ENCODE measurements around the gene PIGH.

Gene PIGH

DNA sequence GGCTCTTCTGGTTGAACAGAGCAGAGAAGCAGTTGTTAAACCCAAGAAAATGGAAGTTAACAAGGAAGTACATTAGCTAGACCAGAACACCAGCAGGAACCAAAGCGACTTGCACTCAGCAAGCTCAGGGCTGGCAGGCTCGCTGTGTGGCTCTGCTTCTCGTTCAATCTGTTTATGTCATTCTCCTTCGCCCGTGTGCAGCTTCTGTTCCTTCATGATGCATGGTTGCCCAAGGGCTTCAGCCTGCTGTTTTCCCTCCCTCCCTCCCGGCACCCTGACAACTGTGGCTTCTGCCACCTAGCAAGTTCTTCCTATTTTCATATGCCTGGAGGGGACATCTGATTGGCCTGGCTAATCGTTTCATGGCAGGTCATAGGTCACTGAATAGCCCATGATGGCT, 25.3 kb downstream of the PIGH start:
- DNase-seq (ENCODE audit: low read depth): no peak

DNA sequence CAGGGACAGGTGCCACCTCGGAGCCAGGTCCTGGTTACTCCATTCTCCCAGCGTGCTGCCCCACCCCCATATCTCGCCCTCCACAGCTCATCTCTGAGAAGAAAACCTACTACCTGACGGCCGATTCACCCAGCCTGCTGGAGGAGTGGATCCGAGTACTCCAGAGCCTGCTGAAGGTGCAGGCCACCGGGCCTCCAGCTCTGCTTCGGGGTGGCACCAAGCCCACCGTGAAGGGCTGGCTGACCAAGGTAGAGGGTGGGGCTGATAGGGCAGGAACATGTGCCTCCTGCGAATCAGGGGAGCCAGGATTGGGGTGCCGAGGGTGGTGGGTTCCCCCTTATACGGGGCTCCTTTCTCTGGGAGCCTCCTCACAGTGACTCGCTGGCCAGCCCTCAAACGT, 25.9 kb downstream of the PIGH start:
- DNase-seq (ENCODE audit: low read depth): no peak

DNA sequence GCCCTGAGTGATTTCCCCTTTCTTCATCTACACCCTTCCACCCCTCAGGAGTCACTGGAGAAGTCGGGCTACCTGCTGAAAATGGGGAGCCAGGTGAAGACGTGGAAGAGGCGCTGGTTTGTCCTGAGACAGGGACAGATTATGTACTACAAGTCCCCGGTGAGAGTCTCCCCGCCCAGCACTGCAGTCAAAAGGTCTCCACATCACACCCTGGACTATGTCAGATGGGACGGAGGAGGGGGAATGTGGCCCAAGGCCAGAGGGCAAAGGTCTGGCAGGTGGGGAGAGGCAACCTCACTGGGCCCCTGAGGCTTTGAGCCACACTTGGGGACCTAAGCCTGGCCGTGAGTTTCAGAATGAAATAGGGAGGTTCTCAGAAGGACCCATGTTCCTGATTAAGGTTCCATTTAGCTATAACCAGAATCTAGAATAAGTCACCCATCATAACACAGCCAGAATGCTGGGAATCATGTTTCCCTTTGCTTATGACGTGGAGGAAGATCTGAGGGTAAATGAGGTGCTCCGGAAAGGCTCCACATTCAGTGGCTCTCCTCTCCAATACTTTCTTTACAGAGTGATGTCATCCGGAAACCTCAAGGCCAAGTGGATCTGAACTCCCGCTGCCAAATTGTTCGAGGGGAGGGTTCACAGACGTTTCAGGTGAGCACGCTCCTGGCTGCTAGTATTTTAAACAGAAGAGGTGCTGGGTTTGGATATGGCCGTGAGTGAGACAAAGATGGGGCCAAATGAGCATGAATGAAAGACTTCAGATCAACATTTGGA, 26.6 kb downstream of the PIGH start:
- no peak for DNase-seq (ENCODE audit: low read depth)

GRCh38 chr14:67572608-67573007, 27.5 kb downstream of the PIGH start:
- no peak for DNase-seq (ENCODE audit: low read depth)

- DNase-seq (ENCODE audit: low read depth): no peak
These were observed 28.1 kb downstream of the PIGH start for GRCh38 chr14:67571991-67572323.

- DNase-seq (ENCODE audit: low read depth): peak; percentile 49
These were observed 28.6 kb downstream of the PIGH start for GRCh38 chr14:67571275-67571990.

DNA sequence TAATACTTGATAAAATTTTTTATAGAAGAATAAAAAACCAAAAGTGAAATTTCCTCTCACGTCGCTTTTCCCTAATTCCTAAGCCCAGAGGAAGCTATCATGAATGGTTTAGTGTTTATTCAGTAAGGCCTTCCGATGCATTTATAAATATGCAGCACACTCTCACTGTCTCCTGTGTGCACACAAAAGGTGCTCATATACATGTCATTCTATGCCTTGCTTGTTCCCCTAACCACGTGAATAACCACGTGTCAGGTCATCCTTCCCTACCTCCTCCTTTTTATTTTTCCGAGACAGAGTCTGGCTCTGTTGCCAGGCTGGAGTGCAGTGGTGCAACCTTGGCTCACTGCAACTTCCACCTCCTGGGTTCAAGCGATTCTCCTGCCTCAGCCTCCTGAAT, 29.6 kb downstream of the PIGH start:
- DNase-seq (ENCODE audit: low read depth): no peak

DNA sequence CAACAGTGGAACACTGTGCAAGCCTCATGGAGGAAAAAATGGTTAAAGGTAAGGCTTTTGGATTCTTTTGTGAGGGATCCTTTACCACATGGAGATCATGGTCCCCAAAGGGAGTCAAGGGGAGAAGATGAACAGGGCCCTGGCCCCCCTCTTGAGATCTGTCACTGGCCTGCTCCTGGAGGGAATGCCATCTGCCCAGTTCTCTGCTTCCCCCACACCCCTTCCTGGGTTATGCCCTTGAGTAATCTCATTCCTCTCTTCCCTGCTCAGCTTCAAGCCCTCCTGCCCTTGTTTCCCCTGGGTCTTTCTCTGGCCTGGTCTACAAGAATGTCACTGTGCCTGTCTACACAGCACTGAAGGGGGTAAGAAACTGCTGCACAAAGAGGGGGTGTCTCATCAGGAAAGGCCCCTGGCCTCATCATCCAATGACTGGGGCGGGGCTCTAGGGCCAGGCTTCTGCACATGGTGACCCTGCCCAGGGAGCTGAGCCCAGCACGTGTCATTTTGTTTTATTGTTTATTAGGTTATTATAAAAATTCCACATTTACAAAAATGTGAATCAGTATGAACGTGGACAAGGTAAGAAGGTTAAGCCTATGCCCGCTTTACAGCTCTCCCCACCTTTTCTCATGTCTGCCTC, 30.3 kb downstream of the PIGH start:
- no peak for DNase-seq (ENCODE audit: low read depth)

DNA sequence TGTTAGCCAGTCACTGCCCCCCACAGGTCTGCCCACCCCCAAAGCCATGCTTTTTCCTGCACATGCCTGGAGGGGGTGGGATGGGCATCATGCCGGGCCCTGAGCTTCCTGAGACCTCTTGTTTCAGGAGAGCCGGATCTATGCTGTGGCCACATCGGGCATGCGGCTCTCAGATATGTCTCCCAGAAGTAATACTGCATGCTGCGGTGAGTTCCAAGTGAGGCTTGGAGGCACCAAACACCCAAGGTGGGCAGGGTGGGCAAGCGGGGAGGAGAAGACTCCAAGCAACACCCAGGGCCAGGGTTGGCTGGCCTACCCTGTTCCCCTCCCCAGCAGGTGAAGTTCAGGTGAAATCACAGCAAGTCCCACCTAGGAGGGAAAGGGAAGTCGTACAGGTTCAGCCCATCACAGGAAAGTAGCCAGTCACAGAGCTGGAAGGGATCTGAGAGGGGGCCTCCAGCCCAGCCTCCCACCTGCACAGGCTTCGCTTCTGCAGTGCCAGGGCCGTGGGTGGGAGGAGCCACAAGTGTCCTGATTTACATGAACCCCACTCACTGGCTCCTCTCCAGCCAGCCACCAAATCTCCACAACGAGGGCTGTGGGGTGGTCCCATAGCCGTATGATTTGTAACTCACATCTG, 30.9 kb downstream of the PIGH start:
- no peak for DNase-seq (ENCODE audit: low read depth)

DNA sequence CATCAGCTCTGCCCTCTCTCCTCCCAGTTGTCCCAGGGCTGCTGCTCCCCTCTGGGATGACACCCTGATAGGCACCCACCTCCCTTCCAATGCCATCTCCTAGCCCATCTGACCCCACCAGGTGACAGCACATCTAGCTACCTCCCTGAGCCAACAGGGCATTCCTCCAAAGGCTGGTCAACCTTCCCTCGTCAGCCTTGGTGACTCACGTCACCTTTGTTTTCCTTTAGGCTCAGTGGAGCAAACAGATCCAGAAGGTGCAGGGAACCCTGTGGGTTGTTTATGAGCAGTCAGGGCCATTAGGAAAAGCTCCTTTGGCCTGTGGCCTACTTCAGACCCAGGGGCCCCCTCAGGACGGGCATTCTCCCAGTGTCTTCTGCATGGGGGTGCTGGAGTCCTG, 32.4 kb downstream of the PIGH start:
- no peak for DNase-seq (ENCODE audit: low read depth)

DNA sequence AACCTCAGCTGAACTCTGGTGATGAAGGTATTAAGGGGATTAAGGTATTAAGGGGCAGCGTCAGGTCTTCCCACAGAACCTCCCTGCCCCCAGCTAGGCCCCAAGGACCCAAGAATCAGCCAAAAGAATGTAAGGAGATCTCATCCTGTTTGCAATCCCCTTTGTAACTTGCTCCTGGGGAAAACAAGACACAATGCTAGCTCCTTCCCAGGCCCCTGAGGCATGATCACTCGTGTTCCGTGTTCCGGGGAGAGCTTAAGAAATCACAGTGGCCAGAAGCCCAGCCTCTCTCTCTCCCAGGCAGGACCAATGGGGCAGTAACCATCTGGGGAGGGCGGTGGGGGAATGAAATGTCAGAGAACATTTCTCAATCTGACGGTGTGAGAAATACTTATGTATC, 33.2 kb downstream of the PIGH start:
- DNase-seq (ENCODE audit: low read depth): no peak

GRCh38 chr14:67564236-67564635, 35.8 kb downstream of the PIGH start:
- no peak for DNase-seq (ENCODE audit: low read depth)

GRCh38 chr14:67562776-67563150, 37.3 kb downstream of the PIGH start:
- no peak for DNase-seq (ENCODE audit: low read depth)

DNA sequence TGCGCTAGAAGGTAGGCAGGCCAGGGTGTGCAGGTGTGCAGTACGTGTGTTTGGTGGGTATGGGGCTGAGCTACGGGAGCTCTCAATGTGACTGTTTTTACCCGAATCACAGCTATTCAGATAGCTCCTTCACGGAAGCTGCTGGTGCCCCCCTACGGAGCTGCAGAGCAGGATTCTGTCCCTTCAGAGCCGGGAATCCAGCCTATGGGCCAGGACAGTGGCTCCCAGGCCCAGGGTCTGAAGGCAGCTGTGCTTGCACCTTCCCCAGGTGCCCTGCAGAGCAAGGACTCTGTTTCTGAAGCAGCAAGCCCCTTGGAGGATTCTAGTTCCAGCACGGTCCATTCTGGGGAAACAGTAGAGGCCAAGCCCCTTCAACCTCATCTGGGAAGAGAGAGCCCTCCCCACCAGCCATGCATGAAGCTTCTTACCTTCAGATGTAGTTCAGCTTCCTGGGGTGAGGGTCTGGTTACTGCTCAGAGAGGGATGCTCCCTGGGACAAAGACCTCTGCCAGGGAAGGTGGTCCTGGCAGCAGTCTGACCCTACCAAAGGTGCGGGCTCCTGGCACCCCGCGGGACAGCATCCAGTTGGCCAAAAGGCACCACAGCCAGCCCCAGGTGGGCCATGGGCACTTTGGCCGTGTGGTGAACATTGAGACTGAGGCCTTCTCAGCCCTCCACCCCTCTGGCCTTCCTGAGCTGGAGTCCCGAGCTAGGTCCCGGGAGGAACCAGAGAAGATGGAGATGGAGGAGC, 37.9 kb downstream of the PIGH start:
- no peak for DNase-seq (ENCODE audit: low read depth)

GRCh38 chr14:67559639-67560038, 40.4 kb downstream of the PIGH start:
- no peak for DNase-seq (ENCODE audit: low read depth)

DNA sequence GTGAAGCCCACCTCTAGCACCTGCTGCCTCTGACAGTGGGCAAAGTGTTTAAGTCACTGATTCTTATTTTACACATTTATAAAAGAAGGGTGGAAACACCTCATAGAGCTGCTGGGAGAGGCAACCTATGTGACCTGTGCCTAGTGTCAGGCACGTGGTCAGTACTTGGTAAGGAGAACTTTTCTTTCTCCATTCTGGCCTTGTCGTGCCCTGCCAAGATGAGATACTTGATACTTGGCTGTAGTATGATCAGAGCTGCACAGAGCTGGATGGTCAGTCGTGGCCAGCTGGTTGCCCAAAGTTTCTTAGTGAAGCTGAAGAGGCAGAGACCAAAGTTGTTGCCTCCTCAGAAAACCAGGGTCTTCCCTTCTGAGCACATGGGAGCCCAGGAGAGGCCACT, 42.4 kb downstream of the PIGH start:
- no peak for DNase-seq (ENCODE audit: low read depth)

DNA sequence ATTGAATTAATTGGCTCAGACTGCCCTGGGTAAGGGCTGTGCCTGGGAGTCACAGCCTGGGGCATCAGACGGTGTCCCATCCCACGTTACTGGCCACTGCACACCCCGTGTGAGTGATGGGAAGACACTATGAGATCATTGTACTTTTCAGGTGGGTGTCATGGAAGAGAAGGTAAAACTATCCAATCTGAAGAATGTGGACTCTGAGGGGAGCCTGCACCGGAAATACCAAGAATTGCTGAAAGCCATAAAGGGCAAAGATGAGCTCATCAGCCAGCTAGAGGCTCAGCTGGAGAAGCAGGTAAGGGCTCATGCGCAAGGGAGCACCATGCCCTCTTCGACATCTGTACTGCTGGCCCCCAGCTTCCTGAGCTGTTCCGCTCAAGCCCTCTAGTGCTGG, 43.0 kb downstream of the PIGH start:
- no peak for DNase-seq (ENCODE audit: low read depth)

- no peak for DNase-seq (ENCODE audit: low read depth)
These were observed 43.4 kb downstream of the PIGH start for GRCh38 chr14:67556671-67557070.

DNA sequence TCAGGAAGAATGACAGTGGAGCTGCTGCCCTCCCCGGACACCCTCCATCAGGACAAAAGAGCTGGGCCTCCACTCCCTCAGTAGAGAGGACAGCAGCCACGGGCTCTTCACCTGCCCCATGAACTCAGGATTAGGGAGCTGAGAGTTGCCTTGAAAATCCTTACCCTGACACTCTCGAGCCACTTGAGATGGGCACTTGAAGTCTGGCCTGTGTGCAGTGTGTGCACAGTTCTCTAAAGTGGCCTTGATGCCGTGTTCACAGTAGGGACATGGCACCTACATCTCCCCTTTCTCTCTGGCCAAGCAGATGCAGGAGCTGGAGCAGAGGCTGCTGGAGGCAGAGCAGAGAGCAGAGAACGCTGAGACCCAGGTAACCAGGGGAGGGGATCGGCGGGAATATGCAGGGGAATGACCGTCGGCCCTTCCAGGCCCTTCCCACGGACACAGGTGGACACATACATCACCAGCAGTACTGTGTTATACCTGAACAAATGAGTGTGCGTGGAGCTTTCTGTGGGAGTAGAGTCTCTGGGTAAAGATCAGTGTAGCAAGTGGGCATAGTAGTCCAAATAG, 44.5 kb downstream of the PIGH start:
- DNase-seq (ENCODE audit: low read depth): no peak

- no peak for DNase-seq (ENCODE audit: low read depth)
These were observed 45.7 kb downstream of the PIGH start for GRCh38 chr14:67554341-67554740.

- DNase-seq (ENCODE audit: low read depth): no peak
These were observed 46.5 kb downstream of the PIGH start for GRCh38 chr14:67553547-67553946.

GRCh38 chr14:67551940-67552339, 48.1 kb downstream of the PIGH start:
- DNase-seq (ENCODE audit: low read depth): no peak
